K562 (cell line): ENCODE data around the gene TBC1D17. TPM values are rescaled to one million over a fixed set of nuclear protein-coding genes. Genes with fewer than 3 reads are reported as not detected.

Experiments used
- HDAC1 ChIP-seq, 2 experiments: fragments of 450-650 bp; IDR thresholded peaks; 2 replicates each; pipeline ENCODE4 v1.6.1; 2016 to 2017; ENCODE audit warnings: inconsistent platforms in 1 of 2, mild to moderate bottlenecking in 1 of 2, moderate library complexity in 1 of 2
- KDM4B ChIP-seq, 2 experiments: fragments of 450-650 bp in 1 of 2; sonication (generic) in 1 of 2; IDR thresholded peaks; 2 replicates each; pipeline ENCODE4 v1.6.1; 2016 to 2017; ENCODE audit warnings: borderline replicate concordance in 2 of 2, antibody characterized with exemption in 1 of 2, low read depth in 1 of 2, mild to moderate bottlenecking in 1 of 2
- SIX5 ChIP-seq, 2 experiments: IDR thresholded peaks; 2 replicates each; pipeline ENCODE4 v1.6.1; 2011; ENCODE audit warnings: low read length in 2 of 2, borderline replicate concordance in 1 of 2, low read depth in 1 of 2, mild to moderate bottlenecking in 1 of 2, moderate library complexity in 1 of 2; ENCODE audit not compliant: insufficient read depth in 1 of 2
- SLC30A9 ChIP-seq: fragments of 250-450 bp; sonication (Bioruptor Pico); IDR thresholded peaks from 2 replicates; pipeline ENCODE4 v1.8.0; 2022; ENCODE audit warnings: mild to moderate bottlenecking, moderate library complexity
- ZBED1 ChIP-seq: IDR thresholded peaks from 2 replicates; pipeline ENCODE4 v1.6.1; 2014
- polyA plus RNA-seq, 8 experiments: library from polyadenylated mRNA; depleted of rRNA in 4 of 8; stranded (reverse) in 5 of 8; unstranded in 3 of 8; fragments of >200 nt; fragmentation: Nextera tagmentation in 2 of 8; fragmentation: Illumina TruSeq in 1 of 8; extraction: Ambion mirVana in 2 of 8; extraction: Trizol in 1 of 8; gene quantifications; 2 replicates each; pipeline versions ENCODE4 v1.2.1 to v1.2.3, GENCODE V29; 2011 to 2014; ENCODE audit warnings: inconsistent platforms in 1 of 8, missing spikeins in 1 of 8
- total RNA-seq, 7 experiments: library from RNA; depleted of rRNA in 6 of 7; stranded (reverse); fragments of >200 nt in 6 of 7; fragmentation: Illumina TruSeq in 2 of 7; extraction: Trizol in 2 of 7; gene quantifications; 2 replicates each; pipeline versions ENCODE4 v1.2.1 to v1.2.3, GENCODE V29; 2011 to 2021; ENCODE audit warnings: low replicate concordance in 1 of 7
- TF ChIP-seq, protein P1 (sequence below): fragments of 250-450 bp; sonication (Bioruptor Pico); IDR thresholded peaks from 2 replicates; pipeline ENCODE4 v1.8.0; 2022; ENCODE audit warnings: moderate library complexity, mild to moderate bottlenecking, inconsistent platforms
- TF ChIP-seq, protein P2 (sequence below): fragments of 250-450 bp; sonication (Bioruptor Pico); IDR thresholded peaks from 2 replicates; pipeline ENCODE4 v1.5.1; 2021; ENCODE audit warnings: mild to moderate bottlenecking

The TBC1D17 gene
- total and polyA plus RNA-seq, 9 of the 15 experiments (the other 6 are each of a cell fraction or from before 2014, with no cell fraction given) = 0.42 to 16.0 (median 3.8) TPM

- TF ChIP-seq, protein P1, sequence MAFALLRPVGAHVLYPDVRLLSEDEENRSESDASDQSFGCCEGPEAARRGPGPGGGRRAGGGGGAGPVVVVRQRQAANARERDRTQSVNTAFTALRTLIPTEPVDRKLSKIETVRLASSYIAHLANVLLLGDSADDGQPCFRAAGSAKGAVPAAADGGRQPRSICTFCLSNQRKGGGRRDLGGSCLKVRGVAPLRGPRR = no peak
- TF ChIP-seq, protein P2, sequence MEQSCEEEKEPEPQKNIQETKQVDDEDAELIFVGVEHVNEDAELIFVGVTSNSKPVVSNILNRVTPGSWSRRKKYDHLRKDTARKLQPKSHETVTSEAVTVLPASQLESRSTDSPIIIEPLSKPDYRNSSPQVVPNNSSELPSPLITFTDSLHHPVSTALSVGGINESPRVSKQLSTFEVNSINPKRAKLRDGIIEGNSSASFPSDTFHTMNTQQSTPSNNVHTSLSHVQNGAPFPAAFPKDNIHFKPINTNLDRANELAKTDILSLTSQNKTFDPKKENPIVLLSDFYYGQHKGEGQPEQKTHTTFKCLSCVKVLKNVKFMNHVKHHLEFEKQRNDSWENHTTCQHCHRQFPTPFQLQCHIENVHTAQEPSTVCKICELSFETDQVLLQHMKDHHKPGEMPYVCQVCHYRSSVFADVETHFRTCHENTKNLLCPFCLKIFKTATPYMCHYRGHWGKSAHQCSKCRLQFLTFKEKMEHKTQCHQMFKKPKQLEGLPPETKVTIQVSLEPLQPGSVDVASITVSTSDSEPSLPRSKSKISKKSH (CRISPR knock-in tag) = no peak
- TF ChIP-seq SIX5 (IDR thresholded peaks at IDR 0.05; ENCODE audit: borderline replicate concordance in 1 of 2, insufficient read depth in 1 of 2, low read depth in 1 of 2, low read length in 2 of 2) = peak; percentile 78 to 85
- no peak for TF ChIP-seq KDM4B (IDR thresholded peaks at IDR 0.05; ENCODE audit: borderline replicate concordance in 2 of 2, low read depth in 1 of 2)
- no peak for TF ChIP-seq ZBED1
- TF ChIP-seq HDAC1 (IDR thresholded peaks at IDR 0.05) = peak in 1 of 2 experiments; percentile 79; a peak in 2 of 4 replicates
- no peak for TF ChIP-seq SLC30A9 (CRISPR knock-in tag)
Measured at GRCh38 chr19:49850487-49851342, 26.8 kb upstream of the TBC1D17 start, which contains the start of gene PTOV1 (continued).
